GM23248 (cell line): ENCODE results near the gene ARAP3. TPM values are rescaled to one million over a fixed set of nuclear protein-coding genes. Genes with fewer than 3 reads are reported as not detected.

Experiments used
- DNase-seq: peaks from one replicate; pipeline ENCODE4 v3.0.0-alpha.2; 2015
- H2AFZ ChIP-seq: fragments of 200-600 bp; sonication (generic); 2 replicates; pipeline ENCODE4 v1.6.1; 2016; ENCODE audit warnings: antibody characterized with exemption
- H3F3A ChIP-seq: fragments of 200-600 bp; sonication (generic); 2 replicates; pipeline ENCODE4 v1.6.1; 2016; ENCODE audit warnings: mild to moderate bottlenecking, antibody characterized with exemption, mixed run types; ENCODE audit not compliant: insufficient read depth
- H3K27ac ChIP-seq: fragments of 200-600 bp; sonication (generic); 2 replicates; pipeline ENCODE4 v1.5.1; 2016; ENCODE audit warnings: mild to moderate bottlenecking
- H3K27me3 ChIP-seq: fragments of 200-600 bp; sonication (generic); replicated peaks from 2 replicates; pipeline ENCODE4 v1.6.1; 2016; ENCODE audit warnings: mild to moderate bottlenecking; ENCODE audit not compliant: insufficient read depth
- H3K36me3 ChIP-seq: fragments of 200-600 bp; sonication (generic); 2 replicates; pipeline ENCODE4 v1.6.1; 2016; ENCODE audit warnings: low read depth, mild to moderate bottlenecking
- H3K4me1 ChIP-seq: fragments of 200-600 bp; sonication (generic); 2 replicates; pipeline ENCODE4 v1.6.1; 2016; ENCODE audit warnings: mild to moderate bottlenecking; ENCODE audit not compliant: insufficient read depth
- H3K4me2 ChIP-seq: fragments of 200-600 bp; sonication (generic); one replicate; pipeline ENCODE4 v1.6.1; 2016; ENCODE audit warnings: mild to moderate bottlenecking; ENCODE audit not compliant: unreplicated experiment
- H3K4me3 ChIP-seq: fragments of 200-600 bp; sonication (generic); 2 replicates; pipeline ENCODE4 v1.5.1; 2016; ENCODE audit warnings: mild to moderate bottlenecking
- H3K79me2 ChIP-seq: fragments of 200-600 bp; sonication (generic); 2 replicates; pipeline ENCODE4 v1.6.1; 2016; ENCODE audit warnings: mild to moderate bottlenecking; ENCODE audit not compliant: insufficient read depth
- H3K9ac ChIP-seq: fragments of 200-600 bp; sonication (generic); 2 replicates; pipeline ENCODE4 v1.6.1; 2016; ENCODE audit warnings: mild to moderate bottlenecking
- H3K9me2 ChIP-seq: fragments of 200-600 bp; sonication (generic); 2 replicates; pipeline ENCODE4 v1.6.1; 2016; ENCODE audit warnings: mixed run types, mild to moderate bottlenecking, moderate library complexity; ENCODE audit not compliant: insufficient read depth
- H3K9me3 ChIP-seq: fragments of 200-600 bp; sonication (generic); one replicate; pipeline ENCODE4 v1.6.1; 2017; ENCODE audit warnings: low read depth
- H4K20me1 ChIP-seq: fragments of 200-600 bp; sonication (generic); 2 replicates; pipeline ENCODE4 v1.6.0; 2016; ENCODE audit not compliant: insufficient read depth
- EZH2 ChIP-seq: fragments of 200-600 bp; sonication (generic); IDR thresholded peaks from 2 replicates; pipeline ENCODE4 v1.6.1; 2018; ENCODE audit warnings: antibody characterized with exemption, mild to moderate bottlenecking; ENCODE audit not compliant: insufficient read depth, poor library complexity, severe bottlenecking
- EZH2phosphoT487 ChIP-seq: fragments of 200-600 bp; sonication (generic); IDR thresholded peaks from 2 replicates; pipeline ENCODE4 v1.6.1; 2018; ENCODE audit warnings: antibody characterized with exemption, moderate library complexity, mild to moderate bottlenecking, low read depth; ENCODE audit not compliant: insufficient read depth
- WGBS, 2 experiments: methylation state at CpG; one replicate each; pipeline ENCODE4 v1.1.6; 2015 to 2017; ENCODE audit warnings: low lambda C conversion rate in 2 of 2, low coverage in 1 of 2; ENCODE audit errors: missing lambda C conversion rate in 2 of 2; 5-methylcytosine and 5-hydroxymethylcytosine counted together
- in situ Hi-C: fragments of 300-500 bp; cut with MboI; formaldehyde crosslinking; loops from 2 replicates; pipeline ENCODE4 v1.15.0; 2020
- polyA plus RNA-seq: library from polyadenylated mRNA; unstranded; fragments of >200 nt; fragmentation: Nextera tagmentation; extraction: Ambion mirVana; gene quantifications from 2 replicates; pipeline ENCODE4 v1.2.1, GENCODE V29; 2016
- total RNA-seq: library from RNA; depleted of rRNA; stranded (reverse); fragments of >200 nt; shearing (Covaris generic); gene quantifications from 2 replicates; pipeline ENCODE4 v1.2.3, GENCODE V29; 2014

Gene ARAP3
- total and polyA plus RNA-seq, 2 experiments from 2014 or later: 2.2 TPM

DNA sequence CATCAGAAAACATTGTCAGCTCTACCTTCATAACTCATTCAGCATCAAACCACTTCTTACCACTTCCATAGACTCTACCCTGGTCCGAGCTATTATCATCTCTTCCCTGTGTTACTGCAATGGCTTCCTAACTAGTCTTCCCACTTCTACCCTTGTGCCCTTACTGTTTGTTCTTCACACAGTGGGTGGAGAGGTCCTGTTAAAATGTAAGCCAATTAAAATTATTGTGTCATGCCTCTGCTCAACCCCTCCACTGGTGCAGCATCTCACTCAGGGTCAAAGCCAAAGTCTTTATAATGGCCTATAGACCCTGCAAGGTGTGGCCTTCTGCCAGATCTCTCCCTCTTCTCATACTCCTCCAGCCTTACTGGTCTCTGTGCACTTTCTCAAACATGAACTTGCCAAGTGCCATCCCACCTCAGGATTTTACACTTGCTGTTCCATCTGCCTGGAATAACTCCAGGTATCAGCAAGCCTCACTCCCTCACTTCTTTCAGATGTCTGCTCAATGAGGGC lies 22.8 kb upstream of the ARAP3 start:
- Histone ChIP-seq H3K9me3 (no peaks in the 10 kb centered on the region), H3F3A (no peaks in the 10 kb centered on the region), H3K27ac (no peak overlapping the region), H3K27me3 (peaks cover 75% of the 10 kb centered on the region), H3K4me2 (no peak overlapping the region), H3K36me3 (no peaks in the 10 kb centered on the region), H3K4me3 (no peak overlapping the region), H3K4me1 (0 out of 2 replicates have a peak, but pooled peaks cover 4% of the 10 kb centered on the region), H2AFZ (no peak overlapping the region), H3K9ac (no peak overlapping the region), H3K79me2 (no peaks in the 10 kb centered on the region), H3K9me2 (no peaks in the 10 kb centered on the region), H4K20me1 (no peaks in the 10 kb centered on the region)
- DNase-seq: no peak
- in situ Hi-C loops: loop anchor here (5.0 kb wide), 1 partner anchor 177 kb away; no protein-coding TSS in a partner anchor
- TF ChIP-seq EZH2phosphoT487 (no peak), EZH2 (no peak)
- WGBS, 2 experiments: 22 to 23% methylated on average over 1 of the region's 1 CpG

DNA sequence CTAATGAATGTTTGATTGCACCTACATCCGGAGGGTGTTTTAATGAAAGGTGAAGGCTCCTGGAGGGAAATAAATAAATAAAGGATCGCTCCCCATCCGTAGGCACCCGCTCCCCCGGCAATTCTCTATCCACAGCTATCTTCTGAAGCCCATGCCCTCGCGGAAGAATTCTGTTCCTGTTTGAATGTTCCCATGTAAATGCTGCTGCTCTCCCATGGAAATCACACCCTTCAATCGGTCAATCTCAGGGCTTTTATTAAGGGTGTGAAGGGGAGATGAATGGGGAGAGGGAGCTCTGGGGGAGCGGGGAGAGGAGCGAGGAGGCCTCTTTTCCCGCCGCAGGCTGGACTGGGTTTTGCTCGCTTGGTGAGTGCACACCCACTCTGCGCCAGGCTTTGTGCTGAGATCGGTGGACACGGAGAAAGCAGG lies 21.1 kb upstream of the ARAP3 start:
- no peak overlapping the region for H2AFZ ChIP-seq
- H4K20me1 ChIP-seq: no peaks in the 10 kb centered on the region
- in situ Hi-C loops: no loop called here
- H3K9me2 ChIP-seq: no peaks in the 10 kb centered on the region
- H3K79me2 ChIP-seq: no peaks in the 10 kb centered on the region
- peak overlapping the region; percentile 99 for H3K4me2 ChIP-seq
- no peak overlapping the region for H3K9ac ChIP-seq
- DNase-seq: peak; percentile 21
- TF ChIP-seq EZH2: peak; percentile 84
- no peak for TF ChIP-seq EZH2phosphoT487
- H3K27me3 ChIP-seq: peaks cover 75% of the 10 kb centered on the region
- WGBS, 2 experiments: 5 to 8% methylated on average over 15 to 16 of the region's 16 CpGs
- peak overlapping the region; percentile 73 for H3K4me3 ChIP-seq
- no peaks in the 10 kb centered on the region for H3K9me3 ChIP-seq
- H3F3A ChIP-seq: no peaks in the 10 kb centered on the region
- H3K36me3 ChIP-seq: no peaks in the 10 kb centered on the region
- no peak overlapping the region for H3K27ac ChIP-seq
- 0 out of 2 replicates have a peak, but pooled peaks cover 4% of the 10 kb centered on the region for H3K4me1 ChIP-seq

GRCh38 chr5:141701360-141702119 lies 19.5 kb upstream of the ARAP3 start:
- Histone ChIP-seq H3F3A (no peaks in the 10 kb centered on the region), H3K4me1 (0 out of 2 replicates have a peak, but pooled peaks cover 4% of the 10 kb centered on the region), H3K79me2 (no peaks in the 10 kb centered on the region), H3K9ac (no peak overlapping the region), H2AFZ (no peak overlapping the region), H3K4me3 (peak overlapping the region; percentile 73; the same call in 1 of the 2 replicates), H4K20me1 (no peaks in the 10 kb centered on the region), H3K9me3 (no peaks in the 10 kb centered on the region), H3K27ac (no peak overlapping the region), H3K36me3 (no peaks in the 10 kb centered on the region), H3K4me2 (peak overlapping the region; percentile 99), H3K9me2 (no peaks in the 10 kb centered on the region), H3K27me3 (peaks cover 81% of the 10 kb centered on the region)
- WGBS, 2 experiments: 7% methylated on average over 16 of the region's 16 CpGs
- no peak for DNase-seq
- in situ Hi-C loops: no loop called here
- TF ChIP-seq EZH2: no peak
- no peak for TF ChIP-seq EZH2phosphoT487

DNA sequence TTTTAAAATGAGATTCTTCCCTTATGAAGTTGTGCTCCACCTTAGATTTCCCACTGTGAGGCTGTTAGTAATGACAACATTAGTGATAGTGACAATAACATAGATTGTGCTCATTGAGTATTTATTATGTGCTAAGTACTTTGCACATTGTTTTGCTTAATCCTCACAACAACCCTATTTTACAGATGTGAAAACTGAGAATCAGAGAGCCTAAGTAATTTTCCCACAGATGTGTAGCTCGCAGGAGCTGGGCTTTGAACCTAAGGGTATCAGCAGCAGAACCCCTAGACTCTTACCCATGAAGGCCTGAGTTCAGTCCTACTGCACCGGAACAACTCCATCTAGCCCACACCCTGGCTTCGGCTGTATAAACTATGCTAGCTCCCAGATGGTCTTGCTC lies 15.6 kb upstream of the ARAP3 start:
- Histone ChIP-seq H3K27me3 (peaks cover 46% of the 10 kb centered on the region), H4K20me1 (no peaks in the 10 kb centered on the region), H3K4me3 (no peak overlapping the region), H3K4me1 (peaks cover 17% of the 10 kb centered on the region), H3K36me3 (no peaks in the 10 kb centered on the region), H2AFZ (no peak overlapping the region), H3K27ac (no peak overlapping the region), H3F3A (peaks cover 8% of the 10 kb centered on the region; the same call in 1 of the 2 replicates), H3K79me2 (no peaks in the 10 kb centered on the region), H3K4me2 (no peak overlapping the region), H3K9me2 (no peaks in the 10 kb centered on the region), H3K9ac (no peak overlapping the region), H3K9me3 (no peaks in the 10 kb centered on the region)
- 80 to 93% methylated on average over 3 of the region's 3 CpGs for WGBS, 2 experiments
- TF ChIP-seq EZH2phosphoT487 (no peak), EZH2 (no peak)
- in situ Hi-C loops: loop anchor here (25.0 kb wide), 1 partner anchor 440 kb away; no protein-coding TSS in a partner anchor
- no peak for DNase-seq
